Fibroblast of lung (primary cell): ENCODE data around the gene CARMIL1.

Experiments used
- EZH2 ChIP-seq: IDR thresholded peaks from 2 replicates; pipeline ENCODE4 v1.5.1; 2012; ENCODE audit warnings: low read length, control low read depth, mild to moderate bottlenecking; ENCODE audit errors: missing control alignments
- TF ChIP-seq, protein P1 (sequence below), 2 donors: IDR thresholded peaks in 1 of 2; conservative IDR thresholded peaks in 1 of 2; 1 replicate in 1 of 2; 2 replicates in 1 of 2; pipeline ENCODE4 v1.5.1; 2011 to 2012; ENCODE audit warnings: low read length in 2 of 2, control low read depth in 1 of 2, inconsistent platforms in 1 of 2, low read depth in 1 of 2, mild to moderate bottlenecking in 1 of 2

GRCh38 chr6:25542984-25543910 lies 264.1 kb downstream of the CARMIL1 start:
- TF ChIP-seq, protein P1, sequence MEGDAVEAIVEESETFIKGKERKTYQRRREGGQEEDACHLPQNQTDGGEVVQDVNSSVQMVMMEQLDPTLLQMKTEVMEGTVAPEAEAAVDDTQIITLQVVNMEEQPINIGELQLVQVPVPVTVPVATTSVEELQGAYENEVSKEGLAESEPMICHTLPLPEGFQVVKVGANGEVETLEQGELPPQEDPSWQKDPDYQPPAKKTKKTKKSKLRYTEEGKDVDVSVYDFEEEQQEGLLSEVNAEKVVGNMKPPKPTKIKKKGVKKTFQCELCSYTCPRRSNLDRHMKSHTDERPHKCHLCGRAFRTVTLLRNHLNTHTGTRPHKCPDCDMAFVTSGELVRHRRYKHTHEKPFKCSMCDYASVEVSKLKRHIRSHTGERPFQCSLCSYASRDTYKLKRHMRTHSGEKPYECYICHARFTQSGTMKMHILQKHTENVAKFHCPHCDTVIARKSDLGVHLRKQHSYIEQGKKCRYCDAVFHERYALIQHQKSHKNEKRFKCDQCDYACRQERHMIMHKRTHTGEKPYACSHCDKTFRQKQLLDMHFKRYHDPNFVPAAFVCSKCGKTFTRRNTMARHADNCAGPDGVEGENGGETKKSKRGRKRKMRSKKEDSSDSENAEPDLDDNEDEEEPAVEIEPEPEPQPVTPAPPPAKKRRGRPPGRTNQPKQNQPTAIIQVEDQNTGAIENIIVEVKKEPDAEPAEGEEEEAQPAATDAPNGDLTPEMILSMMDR (conservative IDR thresholded peaks at IDR 0.05 in 1 of 2, IDR thresholded peaks at IDR 0.05 in 1 of 2; ENCODE audit: low read depth in 1 of 2, low read length in 2 of 2), result no peak
- TF ChIP-seq EZH2, result no peak
